ENCODE data around the gene AEBP2. TPM values are rescaled to one million over a fixed set of nuclear protein-coding genes. Genes with fewer than 3 reads are reported as not detected.
A peak's percentile ranks its signal among the peaks of the same experiment; 100 is the strongest.
"Not testable (repeated sequence)": the region's sequence is repeated elsewhere in the genome, so short reads cannot be mapped to it uniquely, and the experiment has no call there.

Gene AEBP2
- total RNA-seq: 10 to 100 TPM; 48.8 to 69.3 TPM

GRCh38 chr12:19439059-19440018 lies at the start of gene AEBP2:
Gene AEBP2, plus strand, starts transcription at chr12:19439492. Its CDS starts 208 bp downstream, at chr12:19439700.
- DNase-seq (ENCODE audit: low spot score in 2 of 2): peak; percentile 82 to 89
- Mint-ChIP-seq H3K36me3 (peaks cover 22 to 41% of the 10 kb centered on the region in 2 donors), H3K27ac (peak within 1 kb of the TSS; percentile 99), H3K9me3 (no peaks in the 10 kb centered on the region)
- peak; percentile 81 to 91 for ATAC-seq

- ATAC-seq: no peak
- no peak overlapping the region for H3K27ac Mint-ChIP-seq
- H3K9me3 Mint-ChIP-seq: no peaks in the 10 kb centered on the region
- H3K36me3 Mint-ChIP-seq: no peaks in the 10 kb centered on the region
- DNase-seq (ENCODE audit: low spot score in 2 of 2): no peak
These were observed 49.2 kb upstream of the AEBP2 start for GRCh38 chr12:19390051-19390598.

- DNase-seq (ENCODE audit: low spot score in 2 of 2); H3K36me3 Mint-ChIP-seq; ATAC-seq; H3K9me3 Mint-ChIP-seq: not testable (repeated sequence)
- H3K27ac Mint-ChIP-seq: peak overlapping the region in 1 of 2 donors; percentile 30
These were observed 46.6 kb upstream of the AEBP2 start for GRCh38 chr12:19392644-19393043.

GRCh38 chr12:19394385-19394784 lies 44.9 kb upstream of the AEBP2 start:
- Mint-ChIP-seq H3K36me3 (no peaks in the 10 kb centered on the region), H3K9me3 (peaks cover 0 to 5% of the 10 kb centered on the region in 2 donors), H3K27ac (peak overlapping the region in 1 of 2 donors; percentile 2)
- ATAC-seq (no peak), DNase-seq (ENCODE audit: low spot score in 2 of 2) (no peak)

GRCh38 chr12:19397534-19397933 lies 41.8 kb upstream of the AEBP2 start:
- Mint-ChIP-seq H3K9me3 (peaks cover 0 to 5% of the 10 kb centered on the region in 2 donors), H3K27ac (no peak overlapping the region), H3K36me3 (no peaks in the 10 kb centered on the region)
- DNase-seq (ENCODE audit: low spot score in 2 of 2): no peak
- ATAC-seq: no peak

- no peak for ATAC-seq
- peaks cover 0 to 5% of the 10 kb centered on the region in 2 donors for H3K9me3 Mint-ChIP-seq
- no peak for DNase-seq (ENCODE audit: low spot score in 2 of 2)
- no peaks in the 10 kb centered on the region for H3K36me3 Mint-ChIP-seq
- no peak overlapping the region for H3K27ac Mint-ChIP-seq
These were observed 40.6 kb upstream of the AEBP2 start for GRCh38 chr12:19398376-19399363.

- H3K9me3 Mint-ChIP-seq; DNase-seq (ENCODE audit: low spot score in 2 of 2); H3K27ac Mint-ChIP-seq; H3K36me3 Mint-ChIP-seq; ATAC-seq: not testable (repeated sequence)
These were observed 38.5 kb upstream of the AEBP2 start for GRCh38 chr12:19400649-19401285.

- DNase-seq (ENCODE audit: low spot score in 2 of 2) (no peak), ATAC-seq (no peak)
- peaks cover 6 to 10% of the 10 kb centered on the region in 2 donors for H3K36me3 Mint-ChIP-seq
- no peak overlapping the region for H3K27ac Mint-ChIP-seq
- peaks cover 5% of the 10 kb centered on the region in 2 donors for H3K9me3 Mint-ChIP-seq
These were observed 37.1 kb upstream of the AEBP2 start for GRCh38 chr12:19402211-19402610.

- Mint-ChIP-seq H3K36me3 (peaks cover 6 to 10% of the 10 kb centered on the region in 2 donors), H3K27ac (no peak overlapping the region)
These were observed 36.4 kb upstream of the AEBP2 start for GRCh38 chr12:19402743-19403431.

GRCh38 chr12:19404242-19404880 lies 34.9 kb upstream of the AEBP2 start:
- H3K27ac Mint-ChIP-seq: peak overlapping the region; percentile 78 to 93
- peaks cover 6 to 10% of the 10 kb centered on the region in 2 donors for H3K36me3 Mint-ChIP-seq
- peak; percentile 58 to 79 for ATAC-seq
- peak in 1 of 2 donors; percentile 9 for DNase-seq (ENCODE audit: low spot score in 2 of 2)
- H3K9me3 Mint-ChIP-seq: peaks cover 5% of the 10 kb centered on the region in 2 donors

More at GRCh38 chr12:19402743-19403431, 36.4 kb upstream of the AEBP2 start:
- peaks cover 5% of the 10 kb centered on the region in 2 donors for H3K9me3 Mint-ChIP-seq
- DNase-seq (ENCODE audit: low spot score in 2 of 2) (no peak), ATAC-seq (no peak)

- Mint-ChIP-seq H3K27ac (no peak overlapping the region), H3K36me3 (peaks cover 1 to 3% of the 10 kb centered on the region in 2 donors), H3K9me3 (peaks cover 0 to 1% of the 10 kb centered on the region in 2 donors)
- DNase-seq (ENCODE audit: low spot score in 2 of 2): no peak
- ATAC-seq: no peak
These were observed 29.9 kb upstream of the AEBP2 start for GRCh38 chr12:19409376-19409775.

GRCh38 chr12:19410211-19410610 lies 29.1 kb upstream of the AEBP2 start:
- DNase-seq (ENCODE audit: low spot score in 2 of 2) (no peak), ATAC-seq (no peak)
- no peaks in the 10 kb centered on the region for H3K9me3 Mint-ChIP-seq
- H3K27ac Mint-ChIP-seq: no peak overlapping the region
- H3K36me3 Mint-ChIP-seq: no peaks in the 10 kb centered on the region

- H3K9me3 Mint-ChIP-seq: no peaks in the 10 kb centered on the region
- no peak overlapping the region for H3K27ac Mint-ChIP-seq
- ATAC-seq: no peak
- no peak for DNase-seq (ENCODE audit: low spot score in 2 of 2)
- H3K36me3 Mint-ChIP-seq: no peaks in the 10 kb centered on the region
These were observed 28.6 kb upstream of the AEBP2 start for GRCh38 chr12:19410629-19411185.

GRCh38 chr12:19411234-19412204 lies 27.8 kb upstream of the AEBP2 start:
- no peaks in the 10 kb centered on the region for H3K9me3 Mint-ChIP-seq
- no peaks in the 10 kb centered on the region for H3K36me3 Mint-ChIP-seq
- no peak for ATAC-seq
- DNase-seq (ENCODE audit: low spot score in 2 of 2): no peak
- H3K27ac Mint-ChIP-seq: no peak overlapping the region

Measured in activated naive CD4-positive, alpha-beta T cell treated with anti-CD3 and anti-CD28 coated beads, Interleukin-2, amount 50 U/mL, for 72 hours (primary cell).